Natural killer cell (primary cell): ENCODE results near the gene ANKRD10. TPM values are rescaled to one million over a fixed set of nuclear protein-coding genes. Genes with fewer than 3 reads are reported as not detected.
A peak's percentile ranks its signal among the peaks of the same experiment; 100 is the strongest.

ENCODE experiments used
- ATAC-seq, 3 donors: fragments of 150-1000 bp in 2 of 3; fragments of 200-7000 bp in 1 of 3; cut with Tn5 transposase; 1 replicate in 1 of 3; 2 replicates in 2 of 3; pipeline ENCODE4 v1.10.0; 2021; ENCODE audit warnings: mild to moderate bottlenecking in 2 of 3, moderate library complexity in 2 of 3
- DNase-seq, 2 donors: peaks; one replicate each; pipeline versions ENCODE4 v3.0.0 to v3.0.0-alpha.2; 2013 to 2021; ENCODE audit warnings: mixed read lengths in 1 of 2
- H3K27ac ChIP-seq: one replicate; pipeline ENCODE4 v1.5.1; 2013; ENCODE audit warnings: mild to moderate bottlenecking, low read length
- H3K27me3 ChIP-seq: one replicate; pipeline ENCODE4 v1.6.1; 2013; ENCODE audit warnings: low read length; ENCODE audit not compliant: control insufficient read depth, insufficient read depth
- H3K36me3 ChIP-seq: one replicate; pipeline ENCODE4 v1.6.1; 2013; ENCODE audit warnings: low read length; ENCODE audit not compliant: control insufficient read depth, insufficient read depth
- H3K4me1 ChIP-seq: one replicate; pipeline ENCODE4 v1.6.1; 2013; ENCODE audit warnings: low read length; ENCODE audit not compliant: control insufficient read depth, insufficient read depth
- H3K4me3 ChIP-seq: one replicate; pipeline ENCODE4 v1.5.1; 2013; ENCODE audit warnings: low read length
- H3K9me3 ChIP-seq: one replicate; pipeline ENCODE4 v1.6.1; 2013; ENCODE audit warnings: low read length; ENCODE audit not compliant: control insufficient read depth, insufficient read depth
- H3K27ac Mint-ChIP-seq, 2 donors: one replicate each; pipeline ENCODE4 v1.8.0; 2022; ENCODE audit warnings: mild to moderate bottlenecking in 2 of 2, mixed read lengths in 2 of 2, moderate library complexity in 1 of 2
- H3K27me3 Mint-ChIP-seq, 2 donors: one replicate each; pipeline ENCODE4 v1.8.0; 2022; ENCODE audit warnings: low read depth in 2 of 2, mixed read lengths in 2 of 2
- H3K36me3 Mint-ChIP-seq: one replicate; pipeline ENCODE4 v1.8.0; 2022; ENCODE audit warnings: mixed read lengths
- H3K4me1 Mint-ChIP-seq, 2 donors: one replicate each; pipeline ENCODE4 v1.8.0; 2022; ENCODE audit warnings: mixed read lengths in 2 of 2
- H3K4me3 Mint-ChIP-seq: one replicate; pipeline ENCODE4 v1.8.0; 2022; ENCODE audit warnings: mild to moderate bottlenecking, moderate library complexity, mixed read lengths
- H3K9me3 Mint-ChIP-seq, 2 donors: one replicate each; pipeline ENCODE4 v1.8.0; 2022; ENCODE audit warnings: mixed read lengths in 2 of 2
- WGBS: methylation state at CpG from one replicate; pipeline ENCODE4 v1.1.7; 2013; ENCODE audit warnings: missing lambda C conversion rate; ENCODE audit not compliant: insufficient coverage; 5-methylcytosine and 5-hydroxymethylcytosine counted together
- intact Hi-C: fragments of 100-400 bp; cut with micrococcal nuclease; formaldehyde crosslinking; loops from one replicate; pipeline ENCODE4 v1.14.2; 2022
- total RNA-seq, 4 donors: library from RNA; stranded (reverse); fragments of 120-200 nt in 1 of 4; gene quantifications; one replicate each; pipeline versions ENCODE4 v1.2.3 to v1.2.4, GENCODE V29; 2013 to 2022
- TF ChIP-seq, protein P1 (sequence below): fragments of 200-600 bp; IDR thresholded peaks from one replicate; pipeline ENCODE4 v1.8.0; 2022; ENCODE audit warnings: antibody characterized with exemption

The ANKRD10 gene
- total RNA-seq, 3 donors from 2014 or later (not counting 1 experiment from before 2014, with no cell fraction given): 173 to 221 (median 185) TPM

DNA sequence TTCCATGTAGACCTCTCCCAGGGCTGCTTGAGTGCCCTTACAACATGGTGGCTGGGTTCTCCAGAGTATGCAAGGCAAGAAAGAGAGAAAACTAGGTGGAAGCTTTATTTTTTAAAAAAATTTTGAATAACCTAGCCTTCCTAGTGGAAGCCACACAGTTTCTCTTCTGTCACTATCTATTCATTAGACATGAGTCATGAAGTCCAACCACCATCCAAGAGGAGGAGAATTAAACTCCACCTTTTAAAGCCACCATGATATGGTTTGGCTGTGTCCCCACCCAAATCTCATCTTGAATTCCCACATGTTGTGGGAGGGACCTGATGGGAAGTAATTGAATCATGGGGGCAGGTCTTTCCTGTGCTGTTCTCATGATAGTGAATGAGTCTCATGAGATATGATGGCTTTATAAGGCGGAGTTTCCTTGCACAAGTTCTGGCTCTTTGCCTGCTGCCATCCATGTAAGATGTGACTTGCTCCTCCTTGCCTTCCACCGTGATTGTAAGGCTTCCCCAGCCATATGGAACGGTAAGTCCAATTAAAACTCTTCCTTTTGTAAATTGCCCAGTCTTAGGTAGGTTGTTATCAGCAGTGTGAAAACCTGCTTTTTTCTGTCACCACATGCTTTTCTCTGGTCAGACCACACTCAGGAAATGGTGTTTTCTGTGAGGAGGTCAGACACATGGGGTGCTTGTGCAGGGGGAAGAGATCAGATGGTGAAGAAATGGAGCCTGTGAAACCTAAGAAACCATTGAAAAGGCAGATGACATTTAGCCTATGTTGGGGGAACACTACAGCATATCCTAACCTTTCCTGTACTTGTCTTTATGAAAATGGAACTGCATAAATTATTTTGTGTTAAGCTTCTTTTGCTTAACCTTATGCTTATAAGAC lies 57.7 kb downstream of the ANKRD10 start:
- TF ChIP-seq, protein P1, sequence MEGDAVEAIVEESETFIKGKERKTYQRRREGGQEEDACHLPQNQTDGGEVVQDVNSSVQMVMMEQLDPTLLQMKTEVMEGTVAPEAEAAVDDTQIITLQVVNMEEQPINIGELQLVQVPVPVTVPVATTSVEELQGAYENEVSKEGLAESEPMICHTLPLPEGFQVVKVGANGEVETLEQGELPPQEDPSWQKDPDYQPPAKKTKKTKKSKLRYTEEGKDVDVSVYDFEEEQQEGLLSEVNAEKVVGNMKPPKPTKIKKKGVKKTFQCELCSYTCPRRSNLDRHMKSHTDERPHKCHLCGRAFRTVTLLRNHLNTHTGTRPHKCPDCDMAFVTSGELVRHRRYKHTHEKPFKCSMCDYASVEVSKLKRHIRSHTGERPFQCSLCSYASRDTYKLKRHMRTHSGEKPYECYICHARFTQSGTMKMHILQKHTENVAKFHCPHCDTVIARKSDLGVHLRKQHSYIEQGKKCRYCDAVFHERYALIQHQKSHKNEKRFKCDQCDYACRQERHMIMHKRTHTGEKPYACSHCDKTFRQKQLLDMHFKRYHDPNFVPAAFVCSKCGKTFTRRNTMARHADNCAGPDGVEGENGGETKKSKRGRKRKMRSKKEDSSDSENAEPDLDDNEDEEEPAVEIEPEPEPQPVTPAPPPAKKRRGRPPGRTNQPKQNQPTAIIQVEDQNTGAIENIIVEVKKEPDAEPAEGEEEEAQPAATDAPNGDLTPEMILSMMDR: no peak
- Mint-ChIP-seq H3K36me3 (no peaks in the 10 kb centered on the region), H3K4me3 (peak overlapping the region; percentile 73), H3K27me3 (peaks cover 11 to 15% of the 10 kb centered on the region in 2 donors), H3K9me3 (peaks cover 0 to 6% of the 10 kb centered on the region in 2 donors), H3K4me1 (peaks cover 27 to 29% of the 10 kb centered on the region in 2 donors), H3K27ac (peak overlapping the region; percentile 70 to 77)
- DNase-seq: peak in 1 of 2 donors; percentile 50
- Histone ChIP-seq H3K9me3 (peaks cover 4% of the 10 kb centered on the region), H3K27ac (peak overlapping the region; percentile 3), H3K27me3 (no peaks in the 10 kb centered on the region), H3K4me1 (peaks cover 17% of the 10 kb centered on the region), H3K36me3 (no peaks in the 10 kb centered on the region), H3K4me3 (no peak overlapping the region)
- ATAC-seq: peak; percentile 66 to 98 (median 86)
- intact Hi-C loops: loop anchor here (5.0 kb wide), 1 partner anchor 55 kb away; no protein-coding TSS in a partner anchor
- 57% methylated on average over 3 of the region's 3 CpGs for WGBS

DNA sequence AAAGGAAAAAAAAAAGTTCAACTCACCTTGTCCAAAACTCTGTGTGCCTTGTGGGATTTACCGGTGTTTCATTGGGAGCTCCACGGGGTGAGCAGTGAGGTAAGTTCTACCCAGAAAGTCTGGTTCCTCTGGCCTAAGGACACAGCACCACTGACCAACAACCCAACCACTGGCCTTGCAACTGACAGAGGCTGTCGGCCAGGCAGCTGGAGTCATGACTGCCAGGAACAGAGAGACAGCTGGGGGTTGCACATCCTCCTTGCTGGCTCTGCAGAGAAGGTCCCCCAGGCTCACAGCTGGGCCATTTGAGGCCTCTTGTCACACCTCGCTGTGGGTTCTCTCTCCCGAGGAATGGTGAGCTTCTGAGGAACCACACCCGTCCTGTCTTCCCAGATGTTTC lies 59.5 kb downstream of the ANKRD10 start:
- intact Hi-C loops: loop anchor here (5.0 kb wide), 1 partner anchor 57 kb away; no protein-coding TSS in a partner anchor
- Mint-ChIP-seq H3K9me3 (peaks cover 0 to 6% of the 10 kb centered on the region in 2 donors), H3K4me3 (no peak overlapping the region), H3K27ac (no peak overlapping the region), H3K4me1 (peaks cover 27 to 29% of the 10 kb centered on the region in 2 donors), H3K36me3 (no peaks in the 10 kb centered on the region), H3K27me3 (peaks cover 18 to 24% of the 10 kb centered on the region in 2 donors)
- peaks cover 17% of the 10 kb centered on the region for H3K4me1 ChIP-seq
- peaks cover 6% of the 10 kb centered on the region for H3K27me3 ChIP-seq
- no peak for DNase-seq
- H3K9me3 ChIP-seq: peaks cover 4% of the 10 kb centered on the region
- H3K27ac ChIP-seq: no peak overlapping the region
- 88% methylated on average over 6 of the region's 6 CpGs for WGBS
- H3K36me3 ChIP-seq: no peaks in the 10 kb centered on the region
- TF ChIP-seq, protein P1: no peak
- H3K4me3 ChIP-seq: no peak overlapping the region
- ATAC-seq: no peak

DNA sequence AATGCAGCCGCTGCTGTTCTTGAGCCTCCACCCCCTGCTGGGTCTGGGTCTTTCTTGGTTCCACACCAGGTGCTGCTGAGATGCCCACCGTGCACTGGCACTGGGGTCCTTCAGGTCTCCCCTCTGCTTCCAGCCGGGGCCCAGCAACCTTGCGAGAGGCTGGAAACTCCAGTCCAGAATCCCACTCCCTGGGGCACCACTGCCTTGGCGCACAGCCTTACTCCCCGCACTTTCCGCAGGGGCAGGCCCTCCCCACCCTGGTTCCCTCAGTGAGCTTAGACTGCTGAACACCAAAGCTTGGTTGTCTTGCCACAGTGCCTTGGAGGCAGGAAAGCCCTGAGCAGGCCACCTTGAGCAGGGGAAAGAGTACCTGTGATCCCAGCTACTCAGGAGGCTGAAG lies 60.0 kb downstream of the ANKRD10 start:
- H3K4me1 Mint-ChIP-seq: peaks cover 27 to 29% of the 10 kb centered on the region in 2 donors
- Histone ChIP-seq H3K4me1 (peaks cover 17% of the 10 kb centered on the region), H3K36me3 (no peaks in the 10 kb centered on the region), H3K9me3 (peaks cover 4% of the 10 kb centered on the region), H3K27me3 (peaks cover 7% of the 10 kb centered on the region), H3K27ac (no peak overlapping the region), H3K4me3 (no peak overlapping the region)
- H3K9me3 Mint-ChIP-seq: peaks cover 0 to 6% of the 10 kb centered on the region in 2 donors
- H3K27ac Mint-ChIP-seq: no peak overlapping the region
- no peaks in the 10 kb centered on the region for H3K36me3 Mint-ChIP-seq
- DNase-seq: no peak
- peaks cover 23 to 29% of the 10 kb centered on the region in 2 donors for H3K27me3 Mint-ChIP-seq
- intact Hi-C loops: loop anchor here (5.0 kb wide), 1 partner anchor 57 kb away; no protein-coding TSS in a partner anchor
- no peak for ATAC-seq
- TF ChIP-seq, protein P1: no peak
- 97% methylated on average over 7 of the region's 7 CpGs for WGBS
- no peak overlapping the region for H3K4me3 Mint-ChIP-seq
